GM21529 (cell line): ENCODE results near the gene UROD.
"Not testable (repeated sequence)": the region's sequence is repeated elsewhere in the genome, so short reads cannot be mapped to it uniquely, and the experiment has no call there.

Source experiments
- ATAC-seq: cut with Tn5 transposase; IDR thresholded peaks from one replicate; pipeline ENCODE4 v1.9.1; 2021; ENCODE audit not compliant: unreplicated experiment

Gene UROD

GRCh38 chr1:45038240-45038639, 26.2 kb downstream of the UROD start:
- ATAC-seq, result no peak

- ATAC-seq, result no peak
These were observed 26.8 kb downstream of the UROD start for GRCh38 chr1:45038661-45039364.

GRCh38 chr1:45040297-45040696, 28.2 kb downstream of the UROD start:
- no peak for ATAC-seq

DNA sequence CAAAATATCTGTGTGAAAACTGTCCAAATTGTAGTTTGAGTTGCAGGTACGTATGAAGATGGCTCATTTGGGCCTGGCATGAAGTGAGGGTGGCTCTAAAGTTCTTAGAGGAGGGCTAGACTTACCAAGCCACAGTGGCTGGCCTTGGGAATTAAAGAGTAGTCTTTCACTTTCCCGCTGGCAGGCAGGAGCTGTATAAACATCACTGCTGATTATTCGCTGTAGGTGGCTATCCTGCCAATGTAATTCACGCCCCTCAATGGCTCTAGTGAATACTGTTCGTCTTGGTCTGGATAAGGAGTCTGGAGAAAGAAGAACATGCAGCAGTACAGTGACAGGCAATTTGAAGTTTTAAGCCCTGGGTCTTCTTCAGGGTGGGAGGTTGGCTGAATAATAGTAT, 31.0 kb downstream of the UROD start:
- ATAC-seq, result no peak

GRCh38 chr1:45044916-45045315, 32.9 kb downstream of the UROD start:
- no peak for ATAC-seq

DNA sequence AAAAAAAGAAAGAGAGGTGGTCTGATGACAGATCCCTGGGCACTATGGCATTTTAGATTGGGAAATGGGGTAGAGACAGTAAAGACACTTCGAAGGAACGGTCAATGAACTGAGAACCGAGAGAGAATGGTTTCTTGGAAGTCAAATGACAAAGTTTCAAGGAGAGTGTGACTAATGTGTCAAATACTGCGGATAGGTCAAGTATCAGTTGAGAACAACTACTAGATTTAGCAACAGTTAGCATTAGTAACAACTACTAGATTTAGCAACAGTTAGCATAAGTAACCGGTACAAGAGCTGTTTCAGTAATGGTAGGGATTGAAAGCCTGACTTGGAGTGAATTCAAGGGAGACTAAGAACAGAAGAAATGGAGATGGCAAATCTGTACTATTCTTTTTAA, 35.0 kb downstream of the UROD start:
- ATAC-seq, result no peak

- ATAC-seq, result no peak
These were observed 39.1 kb downstream of the UROD start for GRCh38 chr1:45051005-45051772.

- no peak for ATAC-seq
These were observed 45.5 kb downstream of the UROD start for GRCh38 chr1:45057542-45057941.

GRCh38 chr1:45059829-45060228, 47.8 kb downstream of the UROD start:
- ATAC-seq, result no peak

GRCh38 chr1:45062463-45062862, 50.4 kb downstream of the UROD start:
- not testable (repeated sequence) for ATAC-seq

GRCh38 chr1:45065083-45065482, 53.0 kb downstream of the UROD start:
- ATAC-seq, result no peak
